ENCODE data around the gene HPSE2.
"Not testable (repeated sequence)": the region's sequence is repeated elsewhere in the genome, so short reads cannot be mapped to it uniquely, and the experiment has no call there.

The HPSE2 gene

GRCh38 chr10:99161165-99161564 lies 74.5 kb downstream of the HPSE2 start:
- H3K9me3 ChIP-seq (ENCODE audit: control insufficient read depth, low read length), result no peaks in the 10 kb centered on the region
- no peaks in the 10 kb centered on the region for H3K36me3 ChIP-seq (ENCODE audit: control insufficient read depth, insufficient read depth, low read length)
- H3K4me3 ChIP-seq (ENCODE audit: extremely low read depth, insufficient read depth, low read length, poor library complexity, severe bottlenecking), result no peak overlapping the region
- WGBS, 2 experiments (ENCODE audit: insufficient coverage in 2 of 2), result 60 to 80% methylated on average over 1 of the region's 4 CpGs
- H3K27ac ChIP-seq (ENCODE audit: low read depth, low read length, severe bottlenecking), result no peak overlapping the region
- H3K4me1 ChIP-seq (ENCODE audit: control insufficient read depth, insufficient read depth, low read length, poor library complexity, severe bottlenecking), result no peaks in the 10 kb centered on the region

- H3K27ac ChIP-seq (ENCODE audit: low read depth, low read length, severe bottlenecking), result no peak overlapping the region
- 88 to 92% methylated on average over 1 of the region's 2 CpGs for WGBS, 2 experiments (ENCODE audit: insufficient coverage in 2 of 2)
- no peaks in the 10 kb centered on the region for H3K36me3 ChIP-seq (ENCODE audit: control insufficient read depth, insufficient read depth, low read length)
- no peak overlapping the region for H3K4me3 ChIP-seq (ENCODE audit: extremely low read depth, insufficient read depth, low read length, poor library complexity, severe bottlenecking)
- no peaks in the 10 kb centered on the region for H3K9me3 ChIP-seq (ENCODE audit: control insufficient read depth, low read length)
- no peaks in the 10 kb centered on the region for H3K4me1 ChIP-seq (ENCODE audit: control insufficient read depth, insufficient read depth, low read length, poor library complexity, severe bottlenecking)
These were observed 92.0 kb downstream of the HPSE2 start for GRCh38 chr10:99143651-99144050.

- no peaks in the 10 kb centered on the region for H3K9me3 ChIP-seq (ENCODE audit: control insufficient read depth, low read length)
- H3K4me3 ChIP-seq (ENCODE audit: extremely low read depth, insufficient read depth, low read length, poor library complexity, severe bottlenecking), result no peak overlapping the region
- no peaks in the 10 kb centered on the region for H3K4me1 ChIP-seq (ENCODE audit: control insufficient read depth, insufficient read depth, low read length, poor library complexity, severe bottlenecking)
- H3K27ac ChIP-seq (ENCODE audit: low read depth, low read length, severe bottlenecking), result no peak overlapping the region
- H3K36me3 ChIP-seq (ENCODE audit: control insufficient read depth, insufficient read depth, low read length), result no peaks in the 10 kb centered on the region
These were observed 92.6 kb downstream of the HPSE2 start for GRCh38 chr10:99143011-99143410.

DNA sequence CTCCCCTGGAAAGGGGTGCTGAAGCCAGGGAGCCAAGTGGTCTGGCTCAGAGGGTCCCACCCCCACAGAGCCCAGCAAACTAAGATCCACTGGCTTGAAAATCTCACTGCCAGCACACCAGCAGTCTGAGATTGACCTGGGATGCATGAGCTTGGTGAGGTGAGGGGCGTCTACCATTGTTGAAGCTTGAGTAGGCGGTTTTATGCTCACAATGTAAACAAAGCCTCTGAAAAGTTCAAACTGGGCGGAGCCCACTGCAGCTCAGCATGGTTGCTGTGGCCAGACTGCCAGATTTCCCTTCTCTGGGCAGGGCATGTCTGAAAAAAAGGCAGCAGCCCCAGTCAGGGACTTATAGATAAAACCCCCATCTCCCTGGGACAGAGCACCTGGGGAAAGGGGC lies 102.8 kb downstream of the HPSE2 start:
- not testable (repeated sequence) for H3K9me3 ChIP-seq (ENCODE audit: control insufficient read depth, low read length); H3K36me3 ChIP-seq (ENCODE audit: control insufficient read depth, insufficient read depth, low read length); H3K27ac ChIP-seq (ENCODE audit: low read depth, low read length, severe bottlenecking); H3K4me1 ChIP-seq (ENCODE audit: control insufficient read depth, insufficient read depth, low read length, poor library complexity, severe bottlenecking); H3K4me3 ChIP-seq (ENCODE audit: extremely low read depth, insufficient read depth, low read length, poor library complexity, severe bottlenecking)
- 45 to 67% methylated on average over 2 to 3 of the region's 3 CpGs for WGBS, 2 experiments (ENCODE audit: insufficient coverage in 2 of 2)

GRCh38 chr10:99125879-99126278 lies 109.8 kb downstream of the HPSE2 start:
- H3K36me3 ChIP-seq (ENCODE audit: control insufficient read depth, insufficient read depth, low read length), result no peaks in the 10 kb centered on the region
- 55 to 77% methylated on average over 3 of the region's 3 CpGs for WGBS, 2 experiments (ENCODE audit: insufficient coverage in 2 of 2)
- no peaks in the 10 kb centered on the region for H3K4me1 ChIP-seq (ENCODE audit: control insufficient read depth, insufficient read depth, low read length, poor library complexity, severe bottlenecking)
- H3K27ac ChIP-seq (ENCODE audit: low read depth, low read length, severe bottlenecking), result no peak overlapping the region
- H3K4me3 ChIP-seq (ENCODE audit: extremely low read depth, insufficient read depth, low read length, poor library complexity, severe bottlenecking), result no peak overlapping the region
- peaks cover 8% of the 10 kb centered on the region for H3K9me3 ChIP-seq (ENCODE audit: control insufficient read depth, low read length)

DNA sequence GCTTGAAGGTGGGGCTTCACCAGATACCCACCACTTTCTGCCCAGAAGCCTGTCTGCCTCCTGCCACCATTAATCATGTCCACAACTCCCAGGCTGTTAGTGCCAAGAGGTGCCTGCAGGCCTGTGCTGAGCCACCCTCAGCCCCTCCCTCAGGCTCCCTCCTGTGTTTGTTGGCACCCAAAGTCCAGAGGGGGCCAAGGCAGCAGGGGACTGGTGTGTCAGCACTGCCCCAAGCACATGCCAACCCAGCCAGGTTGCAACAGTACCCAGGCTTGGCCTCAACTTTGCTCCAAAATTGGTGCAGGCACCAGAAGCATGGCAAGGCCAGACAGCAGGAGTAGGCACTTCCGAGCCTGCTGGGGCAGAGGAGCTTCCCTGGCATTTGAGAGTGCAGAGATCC lies 111.3 kb downstream of the HPSE2 start:
- no peak overlapping the region for H3K4me3 ChIP-seq (ENCODE audit: extremely low read depth, insufficient read depth, low read length, poor library complexity, severe bottlenecking)

GRCh38 chr10:99123851-99124250 lies 111.8 kb downstream of the HPSE2 start:
- whole genome bisulfite sequencing, 2 experiments (ENCODE audit: insufficient coverage in 2 of 2), result 88 to 90% methylated on average over 4 to 5 of the region's 5 CpGs

More for the DNA sequence above, 111.3 kb downstream of the HPSE2 start:
- WGBS, 2 experiments (ENCODE audit: insufficient coverage in 2 of 2), result 77 to 78% methylated on average over 1 of the region's 1 CpG
- Histone ChIP-seq H3K27ac (ENCODE audit: low read depth, low read length, severe bottlenecking) (no peak overlapping the region), H3K36me3 (ENCODE audit: control insufficient read depth, insufficient read depth, low read length) (no peaks in the 10 kb centered on the region), H3K4me1 (ENCODE audit: control insufficient read depth, insufficient read depth, low read length, poor library complexity, severe bottlenecking) (no peaks in the 10 kb centered on the region), H3K9me3 (ENCODE audit: control insufficient read depth, low read length) (peaks cover 8% of the 10 kb centered on the region)

GRCh38 chr10:99123336-99123735 lies 112.3 kb downstream of the HPSE2 start:
- peaks cover 8% of the 10 kb centered on the region for H3K9me3 ChIP-seq (ENCODE audit: control insufficient read depth, low read length)
- no peak overlapping the region for H3K4me3 ChIP-seq (ENCODE audit: extremely low read depth, insufficient read depth, low read length, poor library complexity, severe bottlenecking)
- H3K27ac ChIP-seq (ENCODE audit: low read depth, low read length, severe bottlenecking), result no peak overlapping the region
- WGBS, 2 experiments (ENCODE audit: insufficient coverage in 2 of 2), result 96% methylated on average over 3 of the region's 3 CpGs; no CpG with 5 or more reads in 1 of the 2 experiments
- no peaks in the 10 kb centered on the region for H3K4me1 ChIP-seq (ENCODE audit: control insufficient read depth, insufficient read depth, low read length, poor library complexity, severe bottlenecking)
- H3K36me3 ChIP-seq (ENCODE audit: control insufficient read depth, insufficient read depth, low read length), result no peaks in the 10 kb centered on the region

More at GRCh38 chr10:99123851-99124250, 111.8 kb downstream of the HPSE2 start:
- no peaks in the 10 kb centered on the region for H3K36me3 ChIP-seq (ENCODE audit: control insufficient read depth, insufficient read depth, low read length)
- H3K9me3 ChIP-seq (ENCODE audit: control insufficient read depth, low read length), result peaks cover 8% of the 10 kb centered on the region
- H3K27ac ChIP-seq (ENCODE audit: low read depth, low read length, severe bottlenecking), result no peak overlapping the region
- H3K4me3 ChIP-seq (ENCODE audit: extremely low read depth, insufficient read depth, low read length, poor library complexity, severe bottlenecking), result no peak overlapping the region
- H3K4me1 ChIP-seq (ENCODE audit: control insufficient read depth, insufficient read depth, low read length, poor library complexity, severe bottlenecking), result no peaks in the 10 kb centered on the region

GRCh38 chr10:99119258-99119748 lies 116.3 kb downstream of the HPSE2 start:
- Histone ChIP-seq H3K9me3 (ENCODE audit: control insufficient read depth, low read length) (peaks cover 4% of the 10 kb centered on the region), H3K36me3 (ENCODE audit: control insufficient read depth, insufficient read depth, low read length) (no peaks in the 10 kb centered on the region), H3K27ac (ENCODE audit: low read depth, low read length, severe bottlenecking) (no peak overlapping the region)

DNA sequence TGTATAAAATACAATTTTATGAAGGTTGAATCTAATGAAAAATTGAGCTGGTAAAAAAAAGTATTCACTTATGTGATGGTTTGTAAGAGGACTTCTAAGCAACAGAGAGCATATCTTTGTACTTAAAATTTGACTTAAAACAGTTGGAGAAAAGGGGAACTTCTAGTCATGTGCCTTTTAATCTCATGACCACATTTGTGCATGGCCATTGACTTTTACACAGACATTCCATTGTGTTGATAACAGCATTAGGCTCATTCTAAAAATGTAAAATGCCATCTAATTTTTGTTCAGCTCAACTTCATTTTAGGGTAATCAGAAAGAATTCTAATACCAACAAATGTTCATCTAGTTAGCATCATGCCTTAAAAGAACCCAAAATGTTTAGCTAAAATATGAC lies 119.9 kb downstream of the HPSE2 start:
- Histone ChIP-seq H3K4me3 (ENCODE audit: extremely low read depth, insufficient read depth, low read length, poor library complexity, severe bottlenecking) (no peak overlapping the region), H3K36me3 (ENCODE audit: control insufficient read depth, insufficient read depth, low read length) (no peaks in the 10 kb centered on the region), H3K9me3 (ENCODE audit: control insufficient read depth, low read length) (no peaks in the 10 kb centered on the region), H3K4me1 (ENCODE audit: control insufficient read depth, insufficient read depth, low read length, poor library complexity, severe bottlenecking) (no peaks in the 10 kb centered on the region), H3K27ac (ENCODE audit: low read depth, low read length, severe bottlenecking) (no peak overlapping the region)

More at GRCh38 chr10:99119258-99119748, 116.3 kb downstream of the HPSE2 start:
- Histone ChIP-seq H3K4me3 (ENCODE audit: extremely low read depth, insufficient read depth, low read length, poor library complexity, severe bottlenecking) (no peak overlapping the region), H3K4me1 (ENCODE audit: control insufficient read depth, insufficient read depth, low read length, poor library complexity, severe bottlenecking) (no peaks in the 10 kb centered on the region)

- Histone ChIP-seq H3K4me1 (ENCODE audit: control insufficient read depth, insufficient read depth, low read length, poor library complexity, severe bottlenecking) (no peaks in the 10 kb centered on the region), H3K4me3 (ENCODE audit: extremely low read depth, insufficient read depth, low read length, poor library complexity, severe bottlenecking) (no peak overlapping the region), H3K36me3 (ENCODE audit: control insufficient read depth, insufficient read depth, low read length) (no peaks in the 10 kb centered on the region), H3K9me3 (ENCODE audit: control insufficient read depth, low read length) (no peaks in the 10 kb centered on the region), H3K27ac (ENCODE audit: low read depth, low read length, severe bottlenecking) (no peak overlapping the region)
- WGBS, 2 experiments (ENCODE audit: insufficient coverage in 2 of 2), result 88 to 100% methylated on average over 2 of the region's 2 CpGs
These were observed 150.3 kb downstream of the HPSE2 start for GRCh38 chr10:99085358-99085757.

Data from mesodermal cell (in vitro differentiated cells).